Esophagus squamous epithelium (tissue), 4 donors: ENCODE results near the gene KCNQ1.

Experiments
- POLR2A ChIP-seq, 4 donors: fragments of 450-650 bp; IDR thresholded peaks; one replicate each; pipeline ENCODE4 v1.6.1; 2017; ENCODE audit warnings: antibody characterized with exemption in 4 of 4, mild to moderate bottlenecking in 4 of 4, moderate library complexity in 3 of 4
- TF ChIP-seq, protein P1 (sequence below), 6 experiments: fragments of 450-650 bp in 4 of 6; fragments of 200-600 bp in 2 of 6; sonication (generic) in 2 of 6; IDR thresholded peaks; one replicate each; pipeline ENCODE4 v1.5.1; 2016 to 2019; ENCODE audit warnings: antibody characterized with exemption in 6 of 6, mild to moderate bottlenecking in 4 of 6, moderate library complexity in 4 of 6

DNA sequence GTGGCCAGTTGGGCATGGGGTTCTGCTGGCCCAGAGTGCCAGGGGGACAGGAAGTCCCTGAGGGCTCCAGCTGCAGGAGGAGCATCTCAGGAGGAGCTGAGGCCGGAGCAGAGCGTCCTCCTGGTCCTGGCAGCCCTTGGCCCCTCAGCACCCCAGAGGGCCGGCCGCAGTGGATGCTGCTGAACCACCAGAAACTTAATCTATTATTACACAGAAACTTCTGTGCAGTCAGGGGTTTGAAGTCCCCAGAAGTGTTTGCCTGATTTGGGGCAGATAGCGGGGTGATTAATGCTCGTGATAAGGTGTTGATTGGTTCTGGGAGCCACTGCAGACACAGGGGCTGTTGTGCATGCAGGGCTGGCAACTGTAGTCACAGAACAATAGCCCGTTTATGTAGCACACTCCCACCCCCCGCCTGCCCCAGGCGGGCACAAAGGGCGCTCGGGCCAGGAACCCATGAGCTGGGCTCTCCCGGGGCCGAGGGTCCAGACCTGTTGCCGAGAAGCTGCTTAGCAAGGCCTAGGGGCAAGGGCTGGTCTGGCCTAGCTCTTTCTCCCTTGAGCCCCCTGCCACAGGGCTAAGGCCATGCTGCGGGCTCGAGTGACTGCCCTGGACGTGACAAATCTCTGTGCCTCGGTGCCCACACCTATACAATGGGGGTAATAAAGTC, 284.0 kb downstream of the KCNQ1 start:
- TF ChIP-seq POLR2A (IDR thresholded peaks at IDR 0.05) = no peak
- TF ChIP-seq, protein P1, sequence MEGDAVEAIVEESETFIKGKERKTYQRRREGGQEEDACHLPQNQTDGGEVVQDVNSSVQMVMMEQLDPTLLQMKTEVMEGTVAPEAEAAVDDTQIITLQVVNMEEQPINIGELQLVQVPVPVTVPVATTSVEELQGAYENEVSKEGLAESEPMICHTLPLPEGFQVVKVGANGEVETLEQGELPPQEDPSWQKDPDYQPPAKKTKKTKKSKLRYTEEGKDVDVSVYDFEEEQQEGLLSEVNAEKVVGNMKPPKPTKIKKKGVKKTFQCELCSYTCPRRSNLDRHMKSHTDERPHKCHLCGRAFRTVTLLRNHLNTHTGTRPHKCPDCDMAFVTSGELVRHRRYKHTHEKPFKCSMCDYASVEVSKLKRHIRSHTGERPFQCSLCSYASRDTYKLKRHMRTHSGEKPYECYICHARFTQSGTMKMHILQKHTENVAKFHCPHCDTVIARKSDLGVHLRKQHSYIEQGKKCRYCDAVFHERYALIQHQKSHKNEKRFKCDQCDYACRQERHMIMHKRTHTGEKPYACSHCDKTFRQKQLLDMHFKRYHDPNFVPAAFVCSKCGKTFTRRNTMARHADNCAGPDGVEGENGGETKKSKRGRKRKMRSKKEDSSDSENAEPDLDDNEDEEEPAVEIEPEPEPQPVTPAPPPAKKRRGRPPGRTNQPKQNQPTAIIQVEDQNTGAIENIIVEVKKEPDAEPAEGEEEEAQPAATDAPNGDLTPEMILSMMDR (IDR thresholded peaks at IDR 0.05) = no peak
